HepG2 (cell line): ENCODE results near the gene C19orf73. TPM values are rescaled to one million over a fixed set of nuclear protein-coding genes. Genes with fewer than 3 reads are reported as not detected.

ENCODE experiments used
- ARNT ChIP-seq: fragments of 450-650 bp; IDR thresholded peaks from 2 replicates; pipeline ENCODE4 v1.6.1; 2017
- BRD4 ChIP-seq: sonication (generic); formaldehyde crosslinking; IDR thresholded peaks from 2 replicates; pipeline ENCODE4 v1.4.0; 2020; ENCODE audit warnings: missing genetic modification reagents
- CSRNP2 ChIP-seq: sonication (generic); formaldehyde crosslinking; conservative IDR thresholded peaks from 2 replicates; pipeline ENCODE4 v1.8.0; 2022; ENCODE audit warnings: low read depth, missing genetic modification reagents
- E2F2 ChIP-seq: sonication (generic); formaldehyde crosslinking; IDR thresholded peaks from 2 replicates; pipeline ENCODE4 v1.4.0; 2020; ENCODE audit warnings: missing genetic modification reagents, borderline replicate concordance
- ELF4 ChIP-seq: sonication (generic); formaldehyde crosslinking; IDR thresholded peaks from 2 replicates; pipeline ENCODE4 v1.5.0; 2020; ENCODE audit warnings: missing genetic modification reagents, mild to moderate bottlenecking, moderate library complexity, borderline replicate concordance
- GATAD1 ChIP-seq: IDR thresholded peaks from 2 replicates; pipeline ENCODE4 v1.6.1; 2016; ENCODE audit warnings: missing genetic modification reagents, missing compliant biosample characterization
- GLI4 ChIP-seq: sonication (generic); formaldehyde crosslinking; IDR thresholded peaks from 2 replicates; pipeline ENCODE4 v1.5.1; 2020; ENCODE audit warnings: missing genetic modification reagents, mild to moderate bottlenecking, moderate library complexity, borderline replicate concordance
- HHEX ChIP-seq: IDR thresholded peaks from 2 replicates; pipeline ENCODE4 v1.6.1; 2016; ENCODE audit warnings: control low read depth
- KDM5B ChIP-seq: sonication (generic); formaldehyde crosslinking; IDR thresholded peaks from 2 replicates; pipeline ENCODE4 v1.4.0; 2020; ENCODE audit warnings: missing genetic modification reagents, mild to moderate bottlenecking, borderline replicate concordance
- MAFK ChIP-seq, 2 experiments: IDR thresholded peaks in 1 of 2; conservative IDR thresholded peaks in 1 of 2; 2 replicates each; pipeline ENCODE4 v1.6.1; 2011; ENCODE audit warnings: improper control_type of control experiment in 2 of 2, low read length in 2 of 2
- MXD3 ChIP-seq: IDR thresholded peaks from 2 replicates; pipeline ENCODE4 v1.6.1; 2016; ENCODE audit warnings: mild to moderate bottlenecking, missing biosample characterization, missing genetic modification reagents
- PATZ1 ChIP-seq: sonication (generic); formaldehyde crosslinking; IDR thresholded peaks from 2 replicates; pipeline ENCODE4 v1.4.0; 2020; ENCODE audit warnings: missing genetic modification reagents
- PHF8 ChIP-seq: sonication (generic); formaldehyde crosslinking; IDR thresholded peaks from 2 replicates; pipeline ENCODE4 v1.5.0; 2020; ENCODE audit warnings: missing genetic modification reagents
- POLR2A ChIP-seq, 2 experiments: IDR thresholded peaks; 2 replicates each; pipeline ENCODE4 v1.6.1; 2011; ENCODE audit warnings: low read depth in 2 of 2, low read length in 2 of 2, mild to moderate bottlenecking in 1 of 2, moderate library complexity in 1 of 2; ENCODE audit not compliant: insufficient read depth in 1 of 2
- SOX13 ChIP-seq, 3 experiments: fragments of 450-650 bp in 1 of 3; sonication (generic) in 1 of 3; formaldehyde crosslinking in 1 of 3; IDR thresholded peaks in 2 of 3; conservative IDR thresholded peaks in 1 of 3; 2 replicates each; pipeline versions ENCODE4 v1.5.0 to v1.6.1; 2016 to 2020; ENCODE audit warnings: antibody characterized with exemption in 1 of 3, mild to moderate bottlenecking in 1 of 3, missing compliant biosample characterization in 1 of 3, missing genetic modification reagents in 1 of 3, moderate library complexity in 1 of 3
- TMF1 ChIP-seq: sonication (generic); formaldehyde crosslinking; IDR thresholded peaks from 2 replicates; pipeline ENCODE4 v1.8.1; 2022; ENCODE audit warnings: low read depth, missing genetic modification reagents
- ZBTB21 ChIP-seq: sonication (generic); formaldehyde crosslinking; IDR thresholded peaks from 2 replicates; pipeline ENCODE4 v1.4.0; 2020; ENCODE audit warnings: missing genetic modification reagents
- ZBTB46 ChIP-seq: sonication (generic); formaldehyde crosslinking; IDR thresholded peaks from 2 replicates; pipeline ENCODE4 v1.4.0; 2020; ENCODE audit warnings: mild to moderate bottlenecking, missing genetic modification reagents, borderline replicate concordance
- ZNF24 ChIP-seq: fragments of 450-650 bp; IDR thresholded peaks from 2 replicates; pipeline ENCODE4 v1.6.1; 2017; ENCODE audit warnings: antibody characterized with exemption, mild to moderate bottlenecking
- ZNF644 ChIP-seq: IDR thresholded peaks from 2 replicates; pipeline ENCODE4 v1.6.1; 2016; ENCODE audit warnings: low read depth
- ZNF720 ChIP-seq: sonication (generic); formaldehyde crosslinking; IDR thresholded peaks from 2 replicates; pipeline ENCODE4 v1.4.0; 2020; ENCODE audit warnings: missing genetic modification reagents
- ZNF879 ChIP-seq: sonication (generic); formaldehyde crosslinking; IDR thresholded peaks from 2 replicates; pipeline ENCODE4 v1.8.1; 2023; ENCODE audit warnings: missing genetic modification reagents
- ZNF891 ChIP-seq: sonication (generic); formaldehyde crosslinking; IDR thresholded peaks from 2 replicates; pipeline ENCODE4 v1.5.0; 2020; ENCODE audit warnings: mild to moderate bottlenecking, missing genetic modification reagents
- polyA plus RNA-seq, 8 experiments: library from polyadenylated mRNA; depleted of rRNA in 3 of 8; stranded (reverse) in 7 of 8; unstranded in 1 of 8; fragments of >200 nt; fragmentation: Illumina TruSeq in 4 of 8; extraction: Trizol in 4 of 8; gene quantifications; 2 replicates each; pipeline versions ENCODE4 v1.2.1 to v1.2.3, GENCODE V29; 2011 to 2016; ENCODE audit warnings: low read depth in 4 of 8, missing spikeins in 1 of 8, mixed read lengths in 1 of 8; ENCODE audit not compliant: insufficient read depth in 1 of 8
- total RNA-seq, 5 experiments: library from RNA; depleted of rRNA; stranded (reverse); fragments of >200 nt; fragmentation: Illumina TruSeq; extraction: Trizol; gene quantifications; 2 replicates each; pipeline ENCODE4 v1.2.3, GENCODE V29; 2016; ENCODE audit warnings: low read depth in 1 of 5

C19orf73 gene
- total and polyA plus RNA-seq, 2 of the 13 experiments (the other 11 are each of a cell fraction or from before 2014, with no cell fraction given): 1.4 to 1.5 TPM

- peak; percentile 18 for TF ChIP-seq GATAD1 (CRISPR knock-in tag)
- TF ChIP-seq ARNT: no peak
- no peak for TF ChIP-seq SOX13 (IDR thresholded peaks at IDR 0.05)
- no peak for TF ChIP-seq SOX13 (CRISPR knock-in tag; conservative IDR thresholded peaks at IDR 0.05 in 1 of 2, IDR thresholded peaks at IDR 0.05 in 1 of 2)
- TF ChIP-seq CSRNP2 (CRISPR knock-in tag): no peak
- no peak for TF ChIP-seq ZNF24
- no peak for TF ChIP-seq ZBTB46 (CRISPR knock-in tag)
- TF ChIP-seq PATZ1 (CRISPR knock-in tag): peak; percentile 67; the same call in 1 of the 2 replicates
- no peak for TF ChIP-seq BRD4 (CRISPR knock-in tag)
- TF ChIP-seq KDM5B (CRISPR knock-in tag): peak; percentile 81; the same call in 1 of the 2 replicates
- no peak for TF ChIP-seq ZNF720 (CRISPR knock-in tag)
- TF ChIP-seq HHEX: no peak
- TF ChIP-seq E2F2 (CRISPR knock-in tag): no peak
- TF ChIP-seq POLR2A (IDR thresholded peaks at IDR 0.05; ENCODE audit: insufficient read depth in 1 of 2, low read depth in 2 of 2, low read length in 2 of 2): peak; percentile 16 to 69; a peak in 2 of 4 replicates
- no peak for TF ChIP-seq ZBTB21 (CRISPR knock-in tag)
- TF ChIP-seq ELF4: no peak
- TF ChIP-seq MXD3 (CRISPR knock-in tag): peak; percentile 52; the same call in 1 of the 2 replicates
- no peak for TF ChIP-seq ZNF879 (CRISPR knock-in tag)
- TF ChIP-seq TMF1: no peak
- peak; percentile 48; the same call in 1 of the 2 replicates for TF ChIP-seq ZNF891 (CRISPR knock-in tag)
- TF ChIP-seq ZNF644 (CRISPR knock-in tag): no peak
- TF ChIP-seq PHF8 (CRISPR knock-in tag): 0 out of 2 replicates have a peak, but pooled peaks have one; percentile 21
- peak; percentile 44; the same call in 1 of the 2 replicates for TF ChIP-seq GLI4 (CRISPR knock-in tag)
- no peak for TF ChIP-seq MAFK (conservative IDR thresholded peaks at IDR 0.05 in 1 of 2, IDR thresholded peaks at IDR 0.05 in 1 of 2; ENCODE audit: low read length in 2 of 2)
Measured at GRCh38 chr19:49113762-49114629, 4.9 kb downstream of the C19orf73 start, which contains the start of gene LIN7B (continued).
